Right lobe of liver (tissue), 4 donors: ENCODE measurements around the gene LRRC59.

ENCODE experiments used
- CTCF ChIP-seq, 4 donors: fragments of 200-600 bp in 3 of 4; fragments of 450-650 bp in 1 of 4; IDR thresholded peaks; one replicate each; pipeline versions ENCODE4 v1.5.1 to v1.8.0; 2016 to 2022; ENCODE audit warnings: antibody characterized with exemption in 4 of 4, mild to moderate bottlenecking in 2 of 4
- POLR2A ChIP-seq: fragments of 450-650 bp; IDR thresholded peaks from one replicate; pipeline ENCODE4 v1.6.1; 2017; ENCODE audit warnings: antibody characterized with exemption, mild to moderate bottlenecking
- donor health status: DM: no; HTN: no; CAD: no.
- donor health status: DM: no; HTN: no; CAD: no.
- donor health status: DM: no; HTN: yes; CAD: no.

DNA sequence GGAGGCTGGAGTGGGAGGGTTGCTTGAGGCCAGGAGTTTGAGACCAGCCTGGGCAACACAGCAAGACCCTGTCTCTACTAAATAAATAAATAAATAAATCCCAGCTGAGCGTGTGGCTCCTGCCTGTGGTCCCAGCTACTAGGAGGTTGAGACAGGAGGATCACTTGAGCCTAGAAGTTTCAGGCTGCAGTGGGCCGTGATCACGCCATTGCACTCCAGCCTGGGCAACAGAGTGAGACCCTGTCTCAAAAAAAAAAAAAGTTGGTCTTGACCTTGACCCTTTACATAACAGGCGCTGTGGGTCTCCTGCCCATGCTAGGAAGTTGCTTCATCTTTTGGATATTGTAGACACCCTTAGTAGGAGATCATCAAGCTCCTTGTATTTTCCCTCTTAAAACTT, 40.1 kb upstream of the LRRC59 start:
- TF ChIP-seq CTCF (IDR thresholded peaks at IDR 0.05), result no peak
- no peak for TF ChIP-seq POLR2A
